K562 (cell line): ENCODE measurements around the gene GIMAP7.

Experiments used
- CEBPB ChIP-seq: fragments of 450-650 bp; IDR thresholded peaks from 2 replicates; pipeline ENCODE4 v1.6.1; 2016; ENCODE audit warnings: missing genetic modification characterization, missing compliant biosample characterization
- CTCF ChIP-seq, 3 experiments: IDR thresholded peaks in 2 of 3; conservative IDR thresholded peaks in 1 of 3; 2 replicates each; pipeline ENCODE4 v1.5.1; 2011 to 2012; ENCODE audit warnings: low read length in 3 of 3, mild to moderate bottlenecking in 3 of 3, control low read depth in 2 of 3, improper control_type of control experiment in 1 of 3, inconsistent platforms in 1 of 3, low read depth in 1 of 3, mixed read lengths in 1 of 3, moderate library complexity in 1 of 3; ENCODE audit not compliant: insufficient read depth in 2 of 3
- POLR2A ChIP-seq: fragments of 450-650 bp; conservative IDR thresholded peaks from 2 replicates; pipeline ENCODE4 v1.6.1; 2016
- POLR2AphosphoS5 ChIP-seq: IDR thresholded peaks from 2 replicates; pipeline ENCODE4 v1.6.1; 2011; ENCODE audit warnings: mild to moderate bottlenecking, low read depth, low read length, moderate library complexity; ENCODE audit not compliant: control insufficient read depth, insufficient read depth
- SMAD4 ChIP-seq: fragments of 250-450 bp; sonication (Bioruptor Pico); conservative IDR thresholded peaks from 2 replicates; pipeline ENCODE4 v1.8.0; 2021; ENCODE audit warnings: inconsistent platforms, mild to moderate bottlenecking, moderate library complexity
- TBP ChIP-seq: optimal IDR thresholded peaks from 2 replicates; pipeline ENCODE3; 2011; ENCODE audit warnings: low read depth, low read length, improper control_type of control experiment
- TF ChIP-seq, protein P1 (sequence below): sonication (generic); formaldehyde crosslinking; IDR thresholded peaks from 2 replicates; pipeline ENCODE4 v1.9.0; 2022; ENCODE audit warnings: mild to moderate bottlenecking, missing genetic modification reagents
- TF ChIP-seq, protein P2 (sequence below): fragments of 250-450 bp; sonication (Bioruptor Pico); IDR thresholded peaks from 2 replicates; pipeline ENCODE4 v1.8.0; 2021; ENCODE audit warnings: borderline replicate concordance, mild to moderate bottlenecking, moderate library complexity; ENCODE audit not compliant: poor library complexity, severe bottlenecking

GRCh38 chr7:150524018-150524417 is 9.3 kb downstream of the GIMAP7 start:
- TF ChIP-seq POLR2AphosphoS5 (no peak), CEBPB (tag) (no peak), POLR2A (no peak), SMAD4 (no peak), TBP (no peak), CTCF (IDR thresholded peaks at IDR 0.05 in 2 of 3, conservative IDR thresholded peaks at IDR 0.05 in 1 of 3; ENCODE audit: insufficient read depth in 2 of 3, low read depth in 1 of 3, low read length in 3 of 3) (no peak)
- TF ChIP-seq, protein P1, sequence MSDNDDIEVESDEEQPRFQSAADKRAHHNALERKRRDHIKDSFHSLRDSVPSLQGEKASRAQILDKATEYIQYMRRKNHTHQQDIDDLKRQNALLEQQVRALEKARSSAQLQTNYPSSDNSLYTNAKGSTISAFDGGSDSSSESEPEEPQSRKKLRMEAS (CRISPR knock-in tag) = no peak
- TF ChIP-seq, protein P2, sequence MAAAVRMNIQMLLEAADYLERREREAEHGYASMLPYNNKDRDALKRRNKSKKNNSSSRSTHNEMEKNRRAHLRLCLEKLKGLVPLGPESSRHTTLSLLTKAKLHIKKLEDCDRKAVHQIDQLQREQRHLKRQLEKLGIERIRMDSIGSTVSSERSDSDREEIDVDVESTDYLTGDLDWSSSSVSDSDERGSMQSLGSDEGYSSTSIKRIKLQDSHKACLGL = no peak
